ENCODE measurements around the gene AVPR1B.
A peak's percentile ranks its signal among the peaks of the same experiment; 100 is the strongest.

AVPR1B gene

DNA sequence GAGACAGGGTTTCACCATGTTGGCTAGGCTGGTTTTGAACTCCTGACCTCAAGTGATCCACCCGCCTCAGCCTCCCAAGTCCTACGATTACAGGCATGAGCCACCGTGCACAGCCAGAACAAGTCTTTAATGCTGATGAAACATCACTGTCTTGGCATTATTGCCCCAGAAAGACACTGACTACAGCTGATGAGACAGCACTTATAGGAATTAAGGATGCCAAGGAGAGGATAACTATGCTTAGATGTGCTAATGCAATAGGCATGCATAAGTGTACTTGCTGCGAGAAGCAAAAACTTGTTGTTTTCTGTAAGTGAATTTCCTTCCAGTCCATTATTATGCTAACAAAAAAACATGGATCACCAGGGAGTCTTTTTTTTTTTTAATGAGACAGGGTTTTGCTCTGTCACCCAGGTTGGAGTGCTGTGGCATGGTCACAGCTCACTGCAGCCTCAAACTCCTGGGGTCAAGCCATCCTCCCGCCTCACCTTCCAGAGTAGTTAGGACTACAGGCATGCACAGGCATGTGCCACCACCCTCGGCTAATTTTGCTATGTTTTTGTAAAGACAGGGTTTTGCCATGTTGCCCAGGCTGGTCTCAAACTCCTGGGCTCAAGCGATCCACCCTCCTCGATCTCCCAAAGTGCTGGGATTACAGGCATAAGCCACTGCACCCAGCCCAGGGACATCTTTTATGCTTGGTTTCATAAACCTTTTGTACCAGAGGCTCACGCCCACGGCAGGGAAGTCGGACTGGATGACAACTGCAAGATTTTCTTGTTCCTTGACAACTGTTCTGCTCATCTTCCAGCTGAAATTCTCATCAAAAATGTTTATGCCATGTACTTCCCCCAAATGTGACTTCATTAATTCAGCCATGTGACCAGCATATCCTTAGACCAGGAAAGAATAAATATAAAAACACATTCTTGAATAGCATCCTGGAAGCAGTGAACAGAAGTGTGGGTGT, 41.1 kb downstream of the AVPR1B start:
- no peaks in the 10 kb centered on the region for H3K27me3 ChIP-seq (replicated peaks in 2 of 5; ENCODE audit: control insufficient read depth in 4 of 5, insufficient read depth in 5 of 5, low read length in 4 of 5)
- ChIA-PET CTCF (interaction anchor here (1.2 to 2.3 kb wide), 4 partner anchors 12 to 45 kb away, joined by 3 to 7 read pairs (median 6); no protein-coding TSS in a partner anchor), POLR2A (no interaction called here)
- no peaks in the 10 kb centered on the region for H3K9me3 ChIP-seq (ENCODE audit: control extremely low read depth in 1 of 5, control insufficient read depth in 4 of 5, insufficient read depth in 2 of 5, low read depth in 1 of 5, low read length in 4 of 5)
- peaks cover 0 to 3% (median 0%) of the 10 kb centered on the region in 4 experiments for H3K36me3 ChIP-seq (ENCODE audit: control insufficient read depth in 4 of 4, insufficient read depth in 4 of 4, low read length in 3 of 4)
- no peak for DNase-seq
- H3K4me3 ChIP-seq (ENCODE audit: control insufficient read depth in 1 of 7, extremely low read depth in 1 of 7, insufficient read depth in 4 of 7, low read depth in 2 of 7, low read length in 6 of 7), result no peak overlapping the region
- peaks cover 12 to 54% (median 46%) of the 10 kb centered on the region in 4 experiments for H3K4me1 ChIP-seq (ENCODE audit: control extremely low read depth in 1 of 4, control insufficient read depth in 4 of 4, insufficient read depth in 4 of 4, low read length in 3 of 4)
- WGBS (ENCODE audit: insufficient coverage), result 91% methylated on average over 10 of the region's 11 CpGs
- no peak overlapping the region for H3K27ac ChIP-seq (ENCODE audit: insufficient read depth in 1 of 2, low read depth in 1 of 2, low read length in 2 of 2, poor library complexity in 1 of 2, severe bottlenecking in 2 of 2)

- no peak overlapping the region for H3K4me3 ChIP-seq (ENCODE audit: control insufficient read depth in 1 of 7, extremely low read depth in 1 of 7, insufficient read depth in 4 of 7, low read depth in 2 of 7, low read length in 6 of 7)
- peaks cover 7 to 42% (median 37%) of the 10 kb centered on the region in 4 experiments for H3K4me1 ChIP-seq (ENCODE audit: control extremely low read depth in 1 of 4, control insufficient read depth in 4 of 4, insufficient read depth in 4 of 4, low read length in 3 of 4)
- peak overlapping the region in 1 of 2 experiments; percentile 57 for H3K27ac ChIP-seq (ENCODE audit: insufficient read depth in 1 of 2, low read depth in 1 of 2, low read length in 2 of 2, poor library complexity in 1 of 2, severe bottlenecking in 2 of 2)
- WGBS (ENCODE audit: insufficient coverage), result 28% methylated on average over 3 of the region's 3 CpGs
- CTCF ChIA-PET, result interaction anchor here (1.9 kb wide), 1 partner anchor 31 kb away, joined by 5 read pairs; no protein-coding TSS in a partner anchor
- H3K36me3 ChIP-seq (ENCODE audit: control insufficient read depth in 4 of 4, insufficient read depth in 4 of 4, low read length in 3 of 4), result peaks cover 0 to 3% (median 0%) of the 10 kb centered on the region in 4 experiments
- DNase-seq, result peak; percentile 63 to 90 (median 86)
- no peaks in the 10 kb centered on the region for H3K27me3 ChIP-seq (replicated peaks in 2 of 5; ENCODE audit: control insufficient read depth in 4 of 5, insufficient read depth in 5 of 5, low read length in 4 of 5)
- H3K9me3 ChIP-seq (ENCODE audit: control extremely low read depth in 1 of 5, control insufficient read depth in 4 of 5, insufficient read depth in 2 of 5, low read depth in 1 of 5, low read length in 4 of 5), result no peaks in the 10 kb centered on the region
- POLR2A ChIA-PET, result interaction anchor here (1.0 kb wide), 1 partner anchor 9 kb away, joined by 3 read pairs; no protein-coding TSS in a partner anchor
These were observed 42.3 kb downstream of the AVPR1B start for GRCh38 chr1:206074839-206075238.

DNA sequence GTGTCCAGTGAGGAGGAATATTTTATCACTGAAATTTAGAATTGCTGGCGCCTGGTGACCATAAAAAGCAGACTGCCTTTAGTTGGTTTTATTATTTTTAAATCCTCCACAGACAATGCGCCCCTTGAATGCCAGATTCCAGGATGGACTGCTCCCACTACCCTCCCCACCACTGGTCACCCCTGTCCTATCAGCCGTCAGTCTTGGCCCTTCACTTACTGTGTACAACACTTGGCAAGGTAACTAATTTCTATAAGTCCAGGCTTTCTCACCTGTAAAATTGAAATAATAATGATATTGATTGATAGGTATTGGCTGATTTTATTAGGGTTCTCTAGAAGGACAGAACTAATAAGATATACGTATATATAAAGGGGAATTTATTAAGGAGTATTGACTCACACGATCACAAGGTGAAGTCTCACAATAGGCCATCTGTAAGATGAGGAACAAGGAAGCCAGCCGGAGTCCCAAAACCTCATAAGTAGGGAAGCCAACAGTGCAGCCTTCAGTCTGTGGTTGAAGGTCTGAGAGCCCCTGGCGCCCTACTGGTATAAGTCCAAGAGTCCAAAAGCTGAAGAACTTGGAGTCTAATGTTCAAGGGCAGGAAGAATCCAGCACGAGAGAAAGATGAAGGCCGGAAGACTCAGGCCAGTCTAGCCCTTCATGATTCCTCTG, 46.4 kb downstream of the AVPR1B start:
- H3K36me3 ChIP-seq (ENCODE audit: control insufficient read depth in 4 of 4, insufficient read depth in 4 of 4, low read length in 3 of 4), result peaks cover 0 to 3% (median 0%) of the 10 kb centered on the region in 4 experiments
- no peak for DNase-seq
- H3K4me1 ChIP-seq (ENCODE audit: control extremely low read depth in 1 of 4, control insufficient read depth in 4 of 4, insufficient read depth in 4 of 4, low read length in 3 of 4), result peaks cover 11 to 53% (median 47%) of the 10 kb centered on the region in 4 experiments
- no peak overlapping the region for H3K4me3 ChIP-seq (ENCODE audit: control insufficient read depth in 1 of 7, extremely low read depth in 1 of 7, insufficient read depth in 4 of 7, low read depth in 2 of 7, low read length in 6 of 7)
- H3K27me3 ChIP-seq (replicated peaks in 2 of 5; ENCODE audit: control insufficient read depth in 4 of 5, insufficient read depth in 5 of 5, low read length in 4 of 5), result no peaks in the 10 kb centered on the region
- no peaks in the 10 kb centered on the region for H3K9me3 ChIP-seq (ENCODE audit: control extremely low read depth in 1 of 5, control insufficient read depth in 4 of 5, insufficient read depth in 2 of 5, low read depth in 1 of 5, low read length in 4 of 5)
- no peak overlapping the region for H3K27ac ChIP-seq (ENCODE audit: insufficient read depth in 1 of 2, low read depth in 1 of 2, low read length in 2 of 2, poor library complexity in 1 of 2, severe bottlenecking in 2 of 2)
- POLR2A ChIA-PET, result no interaction called here
- CTCF ChIA-PET, result interaction anchor here (0.6 to 2.1 kb wide), 4 partner anchors 11 to 484 kb away, joined by 3 to 9 read pairs (median 4); no protein-coding TSS in a partner anchor
- WGBS (ENCODE audit: insufficient coverage), result 86% methylated on average over 7 of the region's 9 CpGs

DNA sequence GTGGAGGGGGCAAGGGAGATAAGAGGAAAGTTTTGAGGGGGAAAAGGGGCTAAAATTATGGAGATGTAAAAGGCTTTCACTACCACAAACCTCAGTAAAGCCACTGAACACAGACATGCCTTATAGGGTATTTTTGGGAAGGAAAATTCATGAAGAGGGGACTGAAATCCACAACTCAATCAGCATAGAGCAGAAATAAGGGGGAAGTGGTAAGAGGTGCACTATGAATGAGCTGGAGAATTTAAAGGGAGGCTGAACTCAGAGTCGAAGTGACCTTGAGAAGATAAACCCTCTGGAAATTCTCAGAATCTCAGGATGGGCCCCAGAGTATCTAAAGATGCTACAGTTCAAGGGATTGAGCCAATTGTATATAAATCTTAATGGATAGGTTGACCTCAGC, 48.9 kb downstream of the AVPR1B start:
- Histone ChIP-seq H3K4me1 (ENCODE audit: control extremely low read depth in 1 of 4, control insufficient read depth in 4 of 4, insufficient read depth in 4 of 4, low read length in 3 of 4) (peaks cover 4 to 39% (median 33%) of the 10 kb centered on the region in 4 experiments), H3K4me3 (ENCODE audit: control insufficient read depth in 1 of 7, extremely low read depth in 1 of 7, insufficient read depth in 4 of 7, low read depth in 2 of 7, low read length in 6 of 7) (peak overlapping the region in 2 of 7 experiments; percentile 29 to 50), H3K27me3 (replicated peaks in 2 of 5; ENCODE audit: control insufficient read depth in 4 of 5, insufficient read depth in 5 of 5, low read length in 4 of 5) (no peaks in the 10 kb centered on the region), H3K27ac (ENCODE audit: insufficient read depth in 1 of 2, low read depth in 1 of 2, low read length in 2 of 2, poor library complexity in 1 of 2, severe bottlenecking in 2 of 2) (peak overlapping the region in 1 of 2 experiments; percentile 11), H3K36me3 (ENCODE audit: control insufficient read depth in 4 of 4, insufficient read depth in 4 of 4, low read length in 3 of 4) (peaks cover 0 to 3% (median 0%) of the 10 kb centered on the region in 4 experiments), H3K9me3 (ENCODE audit: control extremely low read depth in 1 of 5, control insufficient read depth in 4 of 5, insufficient read depth in 2 of 5, low read depth in 1 of 5, low read length in 4 of 5) (no peaks in the 10 kb centered on the region)
- peak in 2 of 3 donors; percentile 33 to 35 for DNase-seq
- ChIA-PET CTCF (interaction anchor here (1.0 to 2.1 kb wide), 3 partner anchors 9 to 38 kb away, joined by 3 to 9 read pairs (median 6); no protein-coding TSS in a partner anchor), POLR2A (no interaction called here)
- 0% methylated on average over 1 of the region's 1 CpG for WGBS (ENCODE audit: insufficient coverage)

GRCh38 chr1:206067486-206068227, 49.5 kb downstream of the AVPR1B start:
- 30% methylated on average over 5 of the region's 8 CpGs for WGBS (ENCODE audit: insufficient coverage)
- no peaks in the 10 kb centered on the region for H3K27me3 ChIP-seq (replicated peaks in 2 of 5; ENCODE audit: control insufficient read depth in 4 of 5, insufficient read depth in 5 of 5, low read length in 4 of 5)
- peak overlapping the region in 4 of 7 experiments; percentile 19 to 50 (median 26) for H3K4me3 ChIP-seq (ENCODE audit: control insufficient read depth in 1 of 7, extremely low read depth in 1 of 7, insufficient read depth in 4 of 7, low read depth in 2 of 7, low read length in 6 of 7)
- DNase-seq, result peak; percentile 22 to 71 (median 54)
- CTCF ChIA-PET, result interaction anchor here (0.6 to 1.5 kb wide), 5 partner anchors 12 to 1075 kb away, joined by 3 to 4 read pairs (median 3); no protein-coding TSS in a partner anchor
- peaks cover 4 to 39% (median 31%) of the 10 kb centered on the region in 4 experiments for H3K4me1 ChIP-seq (ENCODE audit: control extremely low read depth in 1 of 4, control insufficient read depth in 4 of 4, insufficient read depth in 4 of 4, low read length in 3 of 4)
- POLR2A ChIA-PET, result no interaction called here
- peaks cover 0 to 6% (median 3%) of the 10 kb centered on the region in 4 experiments for H3K36me3 ChIP-seq (ENCODE audit: control insufficient read depth in 4 of 4, insufficient read depth in 4 of 4, low read length in 3 of 4)
- H3K27ac ChIP-seq (ENCODE audit: insufficient read depth in 1 of 2, low read depth in 1 of 2, low read length in 2 of 2, poor library complexity in 1 of 2, severe bottlenecking in 2 of 2), result peak overlapping the region in 1 of 2 experiments; percentile 11
- H3K9me3 ChIP-seq (ENCODE audit: control extremely low read depth in 1 of 5, control insufficient read depth in 4 of 5, insufficient read depth in 2 of 5, low read depth in 1 of 5, low read length in 4 of 5), result peaks cover 0 to 3% (median 0%) of the 10 kb centered on the region in 5 experiments

DNA sequence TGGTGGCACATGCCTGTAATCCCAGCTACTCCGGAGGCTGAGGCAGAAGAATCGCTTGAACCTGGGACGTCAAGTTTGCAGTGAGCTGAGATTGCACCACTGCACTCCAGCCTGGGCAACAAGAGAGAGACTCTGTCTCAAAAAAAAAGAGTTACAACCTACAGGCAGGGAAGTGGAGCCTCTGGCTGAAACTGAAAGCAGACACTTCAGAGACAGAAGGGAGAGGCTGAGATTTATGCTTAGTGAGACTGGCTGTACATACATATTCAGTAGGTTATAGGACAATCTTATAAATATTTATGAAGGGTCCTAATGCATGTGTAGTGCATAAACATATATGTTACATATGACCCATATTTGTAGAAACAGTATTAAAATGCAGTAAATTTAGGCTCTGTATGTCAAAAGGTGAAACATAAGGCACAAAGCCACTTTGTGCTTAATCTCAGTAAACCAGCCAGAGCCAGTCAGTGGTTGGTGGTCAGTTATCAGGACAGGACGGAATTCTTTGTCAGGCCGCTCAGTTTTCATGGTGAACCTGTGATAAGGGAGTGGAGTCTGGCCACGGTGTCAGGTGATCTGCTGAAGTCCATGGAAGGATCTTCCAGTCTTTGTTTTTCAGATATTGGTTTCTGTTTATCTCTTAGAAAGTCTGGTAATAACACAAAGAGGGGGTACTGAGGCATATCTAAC, 50.6 kb downstream of the AVPR1B start:
- H3K36me3 ChIP-seq (ENCODE audit: control insufficient read depth in 4 of 4, insufficient read depth in 4 of 4, low read length in 3 of 4), result peaks cover 0 to 13% (median 7%) of the 10 kb centered on the region in 4 experiments
- CTCF ChIA-PET, result interaction anchor here (0.9 to 1.5 kb wide), 5 partner anchors 11 to 1074 kb away, joined by 3 to 4 read pairs (median 3); no protein-coding TSS in a partner anchor
- peaks cover 0 to 3% (median 0%) of the 10 kb centered on the region in 5 experiments for H3K9me3 ChIP-seq (ENCODE audit: control extremely low read depth in 1 of 5, control insufficient read depth in 4 of 5, insufficient read depth in 2 of 5, low read depth in 1 of 5, low read length in 4 of 5)
- H3K27ac ChIP-seq (ENCODE audit: insufficient read depth in 1 of 2, low read depth in 1 of 2, low read length in 2 of 2, poor library complexity in 1 of 2, severe bottlenecking in 2 of 2), result no peak overlapping the region
- POLR2A ChIA-PET, result no interaction called here
- no peak overlapping the region for H3K4me3 ChIP-seq (ENCODE audit: control insufficient read depth in 1 of 7, extremely low read depth in 1 of 7, insufficient read depth in 4 of 7, low read depth in 2 of 7, low read length in 6 of 7)
- no peaks in the 10 kb centered on the region for H3K27me3 ChIP-seq (replicated peaks in 2 of 5; ENCODE audit: control insufficient read depth in 4 of 5, insufficient read depth in 5 of 5, low read length in 4 of 5)
- DNase-seq, result peak in 2 of 3 donors; percentile 49 to 60
- 88% methylated on average over 5 of the region's 6 CpGs for WGBS (ENCODE audit: insufficient coverage)
- peaks cover 4 to 39% (median 31%) of the 10 kb centered on the region in 4 experiments for H3K4me1 ChIP-seq (ENCODE audit: control extremely low read depth in 1 of 4, control insufficient read depth in 4 of 4, insufficient read depth in 4 of 4, low read length in 3 of 4)
